Eye (tissue), 1 donor: Measurements from ENCODE around the gene CFAP77.

Source experiments
- DNase-seq: peaks from one replicate; pipeline ENCODE4 v3.0.0-alpha.2; 2015

Gene CFAP77

DNA sequence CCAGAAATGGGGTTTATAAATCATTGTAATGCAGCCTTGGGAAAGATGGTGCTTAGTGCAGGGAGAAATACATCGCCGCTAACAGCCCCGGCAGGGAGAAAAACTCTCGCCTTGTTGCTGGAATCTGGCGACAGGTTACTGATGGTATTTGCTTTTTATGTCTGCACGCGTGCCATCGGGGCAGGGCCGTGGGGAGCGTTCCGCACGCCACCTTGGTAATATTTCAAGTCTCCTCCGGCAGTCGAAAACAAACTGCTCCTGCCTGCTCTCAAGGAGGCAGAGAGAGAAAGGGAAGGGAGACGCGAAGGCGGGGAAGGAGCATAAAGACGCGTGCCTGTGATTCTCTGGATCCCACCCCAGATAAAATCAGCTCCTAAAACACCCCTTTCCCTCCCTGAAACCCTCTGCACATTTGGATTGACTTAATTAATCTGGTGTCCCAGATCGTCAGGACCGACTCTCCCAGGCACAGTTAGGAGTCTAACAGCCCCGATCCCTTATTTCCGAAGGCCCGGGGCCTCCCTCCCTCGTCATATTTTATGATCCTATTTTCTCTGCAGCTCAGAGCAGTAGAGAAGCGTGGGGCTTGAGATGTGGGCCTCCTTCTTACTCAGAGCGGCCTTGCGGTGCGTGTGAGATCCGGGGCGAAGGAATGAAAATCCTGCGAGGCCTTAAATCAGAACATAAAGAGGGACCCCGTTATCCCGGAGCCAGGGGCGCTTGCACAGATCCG lies 47.7 kb downstream of the CFAP77 start:
- DNase-seq, result no peak

DNA sequence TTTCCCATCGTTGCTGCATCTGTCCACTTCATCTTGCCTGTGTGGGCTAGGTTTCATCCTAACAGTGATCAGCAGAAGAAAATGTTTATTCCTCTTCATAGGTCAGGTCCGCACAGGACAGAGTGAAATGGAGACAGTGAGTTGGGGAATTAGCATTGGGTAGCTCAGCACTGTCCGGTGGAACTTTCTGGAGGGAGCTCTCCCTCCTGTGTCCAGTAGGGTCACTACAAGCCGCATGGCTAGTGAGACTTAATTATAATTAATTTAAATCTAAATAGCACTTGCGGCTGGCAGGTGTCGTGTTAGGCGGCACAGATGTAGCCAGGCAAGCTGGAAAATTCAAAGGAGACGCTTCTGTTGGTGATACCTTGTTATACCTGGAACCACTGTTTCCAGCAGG lies 48.4 kb downstream of the CFAP77 start:
- no peak for DNase-seq

DNA sequence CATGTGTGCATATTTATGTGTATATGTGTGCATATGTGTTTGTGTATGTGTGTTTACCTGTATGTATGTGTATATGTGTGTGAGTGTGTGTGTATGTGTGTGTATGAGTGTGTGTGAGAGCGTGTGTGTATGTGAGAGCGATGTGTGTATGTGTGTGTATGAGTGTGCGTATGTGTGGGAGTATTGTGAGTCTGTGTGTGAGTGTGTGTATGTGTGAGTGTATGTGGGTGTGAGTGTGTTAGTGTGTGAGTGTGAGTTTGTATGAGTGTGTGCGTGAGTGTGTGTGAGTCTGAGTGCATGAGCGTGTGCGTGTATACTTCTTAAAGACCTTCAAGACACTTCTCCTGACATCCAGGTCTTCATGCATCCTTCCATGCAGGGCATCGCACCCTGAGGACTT lies 49.6 kb downstream of the CFAP77 start:
- no peak for DNase-seq

DNA sequence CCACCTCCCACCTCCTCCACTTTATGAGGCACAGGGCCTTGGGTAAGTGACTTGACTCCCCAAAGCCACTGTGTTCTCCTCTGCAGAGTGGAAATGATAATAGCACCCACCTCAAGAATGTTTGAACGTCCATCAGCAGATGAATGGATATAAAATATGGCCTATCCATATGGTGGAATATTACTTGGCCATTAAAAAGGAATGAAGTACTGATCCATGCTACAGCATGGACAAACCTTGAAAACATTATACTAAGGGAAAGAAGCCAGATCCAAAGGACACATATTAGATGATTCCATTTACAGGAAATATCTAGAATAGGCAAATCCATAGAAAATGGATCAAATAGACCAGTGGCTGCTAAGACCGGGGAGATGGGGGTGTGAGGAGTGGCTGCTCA lies 50.2 kb downstream of the CFAP77 start:
- DNase-seq, result no peak

DNA sequence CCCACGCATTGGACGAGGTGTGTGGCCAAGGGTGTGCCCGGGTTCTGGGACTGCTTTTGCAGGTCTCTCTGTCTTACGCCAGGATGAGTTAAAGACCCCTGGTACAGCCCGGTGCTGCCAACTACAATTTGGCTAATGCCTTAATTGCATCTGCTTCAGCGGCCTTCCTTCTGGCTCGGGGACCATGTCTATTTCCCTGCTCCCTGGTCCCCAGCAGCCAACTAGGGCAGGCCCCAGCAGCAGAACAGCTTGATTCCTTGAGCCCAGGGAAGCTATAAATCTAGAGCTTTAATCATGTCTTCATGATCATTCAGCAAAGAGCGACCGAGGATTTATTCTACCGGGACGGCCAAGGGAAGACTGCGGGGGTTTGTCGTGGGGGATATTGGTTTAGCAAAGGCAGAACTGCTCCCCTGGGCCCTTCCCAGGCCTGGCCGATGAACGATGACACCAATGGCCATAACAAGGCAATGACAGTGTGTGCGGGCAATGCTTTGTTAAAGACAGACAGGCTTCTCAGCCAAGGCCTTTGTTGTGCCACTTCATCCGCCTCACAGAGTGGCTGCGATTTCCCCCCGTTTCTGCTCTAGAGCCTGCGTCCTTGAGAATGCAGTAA lies 51.4 kb downstream of the CFAP77 start:
- peak; percentile 38 for DNase-seq

DNA sequence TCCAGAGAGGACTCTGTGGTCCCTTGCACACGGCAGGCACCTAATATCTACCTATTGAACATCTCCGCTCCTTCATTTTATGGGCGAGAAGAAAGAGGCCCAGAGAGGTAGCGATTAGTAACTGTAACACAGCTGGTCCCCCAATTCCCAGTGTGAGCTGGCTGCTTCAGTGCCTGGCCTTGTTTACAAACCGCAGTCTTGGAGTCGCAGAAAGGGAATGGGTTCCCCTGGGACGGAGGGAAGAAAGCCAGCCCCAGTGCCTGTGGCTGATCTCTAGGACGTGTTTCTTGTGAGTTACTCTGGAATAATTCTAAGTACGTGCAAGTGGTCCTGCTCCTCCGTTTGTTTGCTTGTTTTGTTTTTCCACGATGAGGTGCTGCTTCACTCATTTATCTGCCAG lies 52.0 kb downstream of the CFAP77 start:
- DNase-seq, result peak; percentile 47

DNA sequence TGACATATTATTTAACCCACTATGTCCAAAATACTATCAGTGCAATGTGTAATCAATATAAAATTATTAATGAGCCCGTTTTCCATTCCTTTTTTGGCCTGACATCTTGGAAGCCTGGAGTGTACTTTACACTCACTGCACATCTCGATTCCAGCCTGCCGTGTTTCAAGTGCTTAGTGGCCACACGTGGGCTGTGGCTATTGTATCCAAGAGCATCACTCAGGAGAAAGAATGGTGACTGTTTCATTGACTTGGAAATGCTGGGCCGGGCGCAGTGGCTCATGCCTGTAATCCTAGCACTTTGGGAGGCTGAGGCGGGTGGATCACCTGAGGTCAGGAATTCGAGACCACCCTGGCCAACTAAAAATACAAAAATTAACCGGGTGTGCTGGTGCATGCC lies 54.5 kb downstream of the CFAP77 start:
- no peak for DNase-seq

DNA sequence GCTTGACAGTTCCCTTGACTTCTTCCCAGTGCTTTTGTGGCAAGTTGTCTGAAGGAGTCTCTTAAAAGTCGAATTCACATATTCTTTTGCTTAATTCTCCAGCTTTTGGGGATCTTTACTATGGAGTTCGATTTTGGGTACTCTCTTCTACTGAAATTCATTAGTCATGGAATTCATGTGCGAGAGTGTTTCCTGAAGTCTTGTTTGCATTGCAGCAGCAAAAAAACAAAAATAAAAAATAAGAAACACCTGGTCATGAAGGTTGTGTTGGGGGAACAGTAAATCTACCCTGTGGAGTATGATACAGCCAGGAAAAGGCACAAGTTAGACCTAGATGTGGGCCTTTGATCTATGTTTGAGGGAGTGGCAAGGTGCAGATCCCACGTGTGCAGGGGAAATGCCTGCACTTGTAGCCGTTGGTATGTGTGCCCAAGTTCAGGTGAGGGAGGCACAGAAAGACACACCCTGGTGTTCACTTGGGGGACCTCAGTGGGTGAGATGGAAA lies 55.2 kb downstream of the CFAP77 start:
- no peak for DNase-seq

DNA sequence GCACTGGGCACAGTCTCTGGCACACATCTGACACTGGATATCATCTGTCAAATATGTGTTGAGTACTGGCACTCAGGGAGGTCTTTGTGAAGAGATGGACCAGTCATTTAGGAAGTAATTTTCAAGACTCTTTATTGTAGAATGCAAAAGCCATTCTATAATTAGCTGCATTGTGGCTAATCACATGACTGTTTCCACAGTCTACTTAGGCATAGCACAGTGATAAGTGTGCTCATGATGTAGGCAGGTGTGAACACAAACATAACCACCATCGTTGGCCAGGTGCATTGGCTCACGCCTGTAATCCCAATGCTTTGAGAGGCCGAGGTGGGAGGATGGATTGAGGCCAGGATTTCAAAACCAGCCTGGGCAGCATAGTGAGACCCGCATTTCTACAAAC lies 62.2 kb downstream of the CFAP77 start:
- DNase-seq, result no peak

DNA sequence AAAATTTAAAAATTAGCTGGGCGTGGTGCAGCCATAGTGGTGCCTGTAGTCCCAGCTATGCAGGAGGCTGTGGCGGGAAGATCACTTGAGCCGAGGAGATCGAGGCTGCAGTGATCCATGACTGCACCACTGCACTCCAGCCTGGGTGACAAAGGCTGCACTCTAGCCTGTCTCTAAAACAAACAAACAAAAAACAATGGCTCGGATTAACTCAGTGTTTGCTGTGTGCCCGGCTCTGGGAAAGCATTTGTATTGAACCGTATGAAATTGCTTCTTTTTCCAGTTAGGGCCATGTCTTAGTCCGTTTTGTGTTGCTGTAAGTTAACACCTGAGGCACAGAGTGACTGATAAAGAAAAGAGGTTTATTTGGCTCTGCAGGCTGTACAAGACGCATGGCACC lies 62.6 kb downstream of the CFAP77 start:
- DNase-seq, result no peak

DNA sequence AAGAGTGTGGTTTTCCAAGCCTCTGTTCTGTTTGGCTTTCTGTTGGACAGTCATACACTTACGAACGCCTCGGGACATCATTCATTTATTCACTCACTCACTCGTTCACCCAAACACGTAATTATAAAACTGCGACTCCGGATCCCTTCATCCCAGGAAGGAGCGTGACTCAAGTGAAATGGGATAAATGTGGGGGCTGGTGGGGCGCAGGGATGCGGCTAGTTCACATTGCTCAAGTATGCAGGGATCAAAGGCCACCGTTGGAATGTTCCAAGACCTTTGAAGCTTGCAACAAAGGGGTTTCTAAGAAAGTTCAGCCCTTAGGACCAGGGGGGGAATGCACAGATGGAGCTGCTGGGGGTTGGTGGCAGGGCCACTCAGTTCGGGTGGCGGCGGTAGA lies 64.2 kb downstream of the CFAP77 start:
- DNase-seq, result peak; percentile 65

DNA sequence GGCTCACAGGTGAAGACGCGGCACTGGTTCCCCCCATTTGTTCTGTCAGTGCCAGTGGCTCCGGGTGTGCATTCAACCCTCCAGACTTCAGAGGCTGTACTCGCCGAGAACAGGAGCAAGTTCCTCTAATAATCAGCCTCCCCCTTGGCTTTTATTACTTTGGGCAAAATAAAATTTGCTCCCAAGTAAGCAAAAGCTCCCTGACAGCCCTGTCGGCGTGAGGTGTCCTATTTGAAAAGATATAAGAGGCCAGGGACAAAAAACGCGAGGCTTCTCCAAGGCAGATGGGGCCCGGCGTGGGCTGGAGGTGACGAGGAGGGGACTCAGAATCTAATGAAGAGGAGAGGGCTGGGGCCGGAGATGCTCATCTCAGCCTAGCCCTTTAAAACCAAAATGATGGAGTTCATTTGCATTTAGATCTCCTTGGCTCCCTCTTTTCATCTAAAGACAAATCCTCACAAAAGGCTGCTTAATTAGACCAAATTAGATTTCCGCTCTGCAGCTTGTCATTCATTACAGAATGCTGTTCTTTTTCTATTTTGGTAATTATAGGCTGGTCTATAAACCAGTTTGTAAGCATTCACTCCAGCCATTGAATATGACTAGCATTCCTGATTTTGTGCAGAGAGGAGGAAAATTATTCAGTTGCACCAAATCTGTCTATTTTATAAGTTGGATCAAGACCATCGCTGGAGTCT lies 68.5 kb downstream of the CFAP77 start:
- DNase-seq, result no peak

DNA sequence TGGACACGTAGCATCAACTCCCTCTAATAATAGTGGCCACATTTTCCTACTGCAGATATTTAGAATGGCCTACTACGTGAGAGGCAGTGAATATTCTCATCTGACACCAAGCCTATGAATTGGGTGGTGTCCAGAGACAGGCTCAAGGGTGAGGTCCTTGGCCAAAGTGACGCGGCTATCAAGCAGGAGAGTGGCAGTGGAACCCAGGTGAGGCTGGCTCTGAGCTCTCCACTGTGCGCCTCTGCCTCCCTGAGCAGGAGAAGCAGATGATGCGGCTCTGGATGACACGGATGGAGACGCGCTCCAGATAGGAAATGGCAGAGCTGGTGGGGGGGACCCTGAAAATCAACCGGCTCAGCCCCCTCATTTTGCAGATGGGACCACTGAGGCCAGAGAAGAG lies 69.7 kb downstream of the CFAP77 start:
- DNase-seq, result no peak

DNA sequence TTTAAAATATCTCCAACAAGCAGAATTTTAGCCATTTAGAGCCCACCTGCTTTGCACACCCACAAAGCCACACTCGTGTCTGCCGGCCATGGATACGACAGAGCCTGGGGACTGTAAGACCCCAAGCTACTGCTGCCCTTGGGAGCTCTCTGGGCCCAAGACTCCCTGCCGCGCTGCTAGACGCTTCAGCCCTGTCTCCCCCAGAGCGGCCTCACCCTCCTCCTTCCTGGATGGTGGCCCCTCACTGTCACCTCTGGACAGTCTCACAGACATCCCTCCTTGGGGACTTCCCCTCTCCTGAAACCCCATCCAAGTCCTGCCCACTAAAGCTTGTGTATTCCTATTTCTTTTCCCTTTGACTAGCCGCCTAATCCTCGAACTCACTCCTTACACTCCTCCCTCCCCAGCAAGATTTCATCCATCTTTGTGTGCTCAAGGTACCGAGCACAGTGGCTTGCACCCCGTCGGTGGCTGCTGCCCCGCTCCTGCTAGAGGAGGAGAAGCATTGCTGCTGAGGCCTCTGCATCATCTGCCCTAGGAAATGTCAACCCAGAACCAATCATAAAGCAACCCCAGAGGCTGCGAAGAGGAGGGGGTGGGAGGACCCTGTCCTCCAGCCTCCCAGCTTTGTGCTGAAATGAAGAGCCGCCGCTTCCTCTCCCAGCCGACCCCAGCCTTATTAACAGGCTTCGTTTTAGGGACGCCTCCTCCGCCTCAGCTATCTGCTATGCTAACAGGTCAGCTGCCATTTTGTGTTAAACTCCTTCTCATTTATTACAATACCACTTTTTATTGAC lies 71.2 kb downstream of the CFAP77 start:
- peak; percentile 63 for DNase-seq

DNA sequence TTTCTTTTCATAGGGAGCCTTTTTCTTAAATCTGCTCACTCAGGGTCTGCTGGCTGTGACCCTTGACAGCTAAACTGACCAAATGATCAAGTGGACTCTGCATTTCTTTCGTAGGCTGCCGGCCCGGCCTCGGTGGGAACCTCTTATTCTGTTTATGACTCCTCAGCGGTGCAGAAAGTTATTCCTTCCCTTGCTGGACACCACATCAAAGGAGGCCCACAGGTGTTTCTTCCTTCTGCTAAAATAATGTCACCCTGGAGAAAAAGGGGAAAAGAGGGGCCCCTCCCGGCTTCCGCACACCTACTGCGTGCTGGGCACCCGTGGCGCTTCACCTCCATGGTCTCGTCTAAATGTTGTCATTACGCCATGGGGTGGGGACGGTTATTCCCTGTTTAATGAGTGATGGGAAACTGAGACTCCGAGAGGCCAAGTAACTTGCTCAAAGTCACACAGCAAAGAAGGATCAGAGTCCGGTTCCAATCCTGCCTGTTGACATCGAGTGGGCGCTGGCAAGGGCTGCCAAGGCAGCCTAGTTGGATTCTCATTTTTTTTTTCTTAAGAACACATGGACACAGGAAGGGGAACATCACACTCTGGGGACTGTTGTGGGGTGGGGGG lies 72.3 kb downstream of the CFAP77 start:
- DNase-seq, result no peak

DNA sequence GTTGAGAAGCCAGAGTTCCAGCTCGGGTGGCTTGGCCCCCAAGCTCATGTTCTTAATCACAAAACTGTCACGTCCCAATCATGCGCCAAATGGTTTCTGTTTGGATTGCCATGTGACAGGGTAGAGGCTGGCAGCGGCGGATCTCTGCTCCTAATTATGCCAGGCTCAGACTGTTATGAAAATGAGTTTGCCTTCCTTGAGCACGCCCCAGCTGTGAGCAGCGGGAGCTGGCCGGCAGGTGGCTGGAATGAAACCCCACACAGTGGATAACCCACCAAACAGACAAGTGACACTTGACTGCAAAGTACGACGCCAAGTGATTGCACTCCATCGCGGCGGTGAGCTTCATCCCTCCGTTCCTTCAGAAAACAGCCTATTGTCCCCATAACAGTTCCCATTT lies 75.4 kb downstream of the CFAP77 start:
- no peak for DNase-seq

DNA sequence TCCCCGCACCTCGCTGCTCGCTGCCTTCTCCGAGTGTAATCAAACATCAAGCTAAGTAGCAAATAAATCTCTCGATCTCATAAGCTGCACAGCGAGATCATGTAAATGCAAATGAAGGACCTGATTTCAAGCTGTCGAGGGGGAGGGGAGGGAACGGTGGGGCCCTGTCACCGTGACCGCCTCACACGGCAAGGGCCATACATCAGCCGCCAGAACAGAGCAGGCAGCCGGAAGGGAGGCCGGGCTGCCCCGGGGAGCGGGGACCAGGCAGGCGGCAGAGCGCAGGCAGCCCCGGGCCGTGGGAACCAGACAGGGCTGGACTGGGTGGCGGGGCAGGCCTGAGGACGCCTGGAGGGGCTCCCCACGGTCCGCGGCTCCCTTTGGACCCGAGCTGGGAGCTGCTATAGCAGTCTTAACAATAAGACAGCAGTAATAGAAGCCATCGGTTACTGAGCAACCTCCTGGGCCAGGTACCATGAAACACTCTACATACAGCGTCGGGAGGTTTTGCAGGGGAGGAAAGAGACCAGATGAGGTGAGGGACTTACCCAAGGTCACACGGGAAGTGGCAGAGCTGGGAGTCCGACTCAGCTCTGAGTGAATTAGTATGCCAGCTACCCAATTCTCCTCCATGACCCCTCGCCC lies 76.8 kb downstream of the CFAP77 start:
- DNase-seq, result peak; percentile 57

DNA sequence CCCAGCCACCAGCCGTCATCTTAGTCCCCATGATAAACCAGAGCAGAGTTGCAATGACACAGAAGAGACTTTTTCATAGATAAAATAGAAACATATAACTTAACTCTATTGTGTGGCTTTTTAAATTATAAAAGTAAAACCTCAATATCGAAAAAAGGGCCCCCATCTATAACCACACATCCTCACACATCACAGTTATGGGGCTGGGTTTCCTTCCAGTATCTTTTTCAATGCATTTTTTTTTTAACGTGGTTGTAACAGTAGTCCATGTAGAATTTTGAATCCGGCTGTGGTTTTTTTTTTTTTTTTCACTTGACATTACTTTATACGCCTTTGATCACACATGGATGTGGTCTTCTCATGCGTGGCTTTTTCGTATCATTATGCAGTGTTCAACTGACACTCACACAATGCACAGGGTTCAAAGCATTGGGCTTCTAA lies 77.4 kb downstream of the CFAP77 start:
- DNase-seq, result no peak

DNA sequence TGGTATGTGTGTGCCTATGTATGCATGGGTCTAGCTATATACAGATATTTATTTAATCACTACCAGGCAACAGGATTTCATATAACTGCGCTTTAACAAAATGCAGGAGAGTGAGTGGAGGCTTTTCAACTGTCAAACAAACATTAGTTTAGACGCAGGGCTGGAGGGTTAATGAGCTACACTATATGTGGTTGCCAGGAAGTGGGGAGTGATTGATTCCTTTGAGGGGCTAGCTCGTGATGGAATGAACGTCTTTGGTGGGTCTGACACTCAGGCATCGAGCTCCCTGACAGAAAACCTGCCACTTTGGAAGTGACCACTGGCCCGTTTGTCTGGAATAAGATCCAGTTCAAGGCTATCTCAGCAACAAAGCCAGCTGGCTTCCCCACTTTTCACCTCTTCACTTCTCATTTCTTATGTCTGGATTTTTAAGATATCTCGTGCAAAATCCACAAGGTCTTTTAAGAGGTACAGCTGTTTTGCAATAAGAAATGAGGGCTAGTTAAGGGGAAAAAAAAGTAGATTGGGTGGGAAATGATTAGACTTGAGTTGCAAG lies 78.0 kb downstream of the CFAP77 start:
- peak; percentile 12 for DNase-seq

DNA sequence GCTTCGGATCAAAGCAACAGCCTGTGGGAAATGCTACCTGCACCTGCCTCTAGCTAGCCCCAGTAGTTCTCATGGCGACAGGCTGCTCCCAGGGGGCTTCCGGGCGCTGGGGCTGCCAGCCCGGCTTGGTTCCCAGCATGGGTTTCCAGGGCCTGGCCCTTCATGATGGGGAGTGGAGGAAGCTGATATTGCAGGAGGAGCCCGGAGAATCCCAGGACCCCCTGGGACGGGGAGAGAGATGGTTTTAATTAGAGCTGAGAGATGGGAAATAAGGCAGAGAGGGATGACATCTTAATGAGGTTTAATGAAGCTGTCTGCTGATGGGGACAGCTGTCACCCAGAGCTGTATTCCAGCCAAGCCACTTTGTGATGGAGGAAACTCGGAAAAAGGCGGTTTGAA lies 78.6 kb downstream of the CFAP77 start:
- DNase-seq, result peak; percentile 76

DNA sequence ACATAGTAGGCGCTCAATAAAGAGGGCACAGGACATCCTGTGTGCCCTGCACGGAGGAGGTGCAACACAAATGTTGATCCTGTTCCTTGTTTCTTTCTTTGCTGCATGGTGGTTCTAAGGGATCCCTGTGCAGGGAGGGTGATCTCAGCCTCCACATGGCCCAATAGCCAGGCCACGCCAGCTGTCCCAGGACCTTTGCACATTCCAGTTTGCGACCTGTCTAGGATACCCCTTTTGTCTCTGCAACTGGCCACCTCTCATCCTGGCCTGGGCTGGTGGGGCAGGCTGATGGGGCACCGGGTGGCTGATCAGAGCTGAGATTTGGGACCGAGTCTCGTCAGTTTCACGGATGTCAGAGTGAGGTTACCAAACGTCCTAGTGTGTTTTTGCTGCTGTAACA lies 79.5 kb downstream of the CFAP77 start:
- no peak for DNase-seq

DNA sequence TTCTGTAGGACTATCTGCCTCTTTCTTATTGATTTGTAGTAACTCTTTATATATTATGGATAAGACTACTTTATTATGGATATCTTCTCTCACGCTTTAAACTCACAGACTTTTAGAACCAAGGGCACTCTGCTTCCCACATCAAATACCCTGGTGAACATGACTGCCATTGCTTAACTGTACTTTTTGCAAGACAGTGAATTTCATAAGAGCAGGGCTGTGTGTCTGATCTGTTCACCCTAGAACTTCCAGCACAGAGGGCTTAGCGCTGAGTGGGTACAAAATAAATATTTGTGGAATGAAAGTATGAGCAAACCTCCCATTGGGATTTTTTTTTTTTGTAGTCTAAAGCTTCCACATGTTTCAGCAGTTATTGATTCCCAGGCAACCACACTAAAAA lies 84.8 kb downstream of the CFAP77 start:
- no peak for DNase-seq
